ENCODE measurements around the gene CEP57. TPM values are rescaled to one million over a fixed set of nuclear protein-coding genes. Genes with fewer than 3 reads are reported as not detected.

The CEP57 gene
- total RNA-seq = 19.7 TPM
- long read RNA-seq, transcript CEP57-210 (7 exons, 2,084 nt) = minor isoform, 15 of 47 reads
- long read RNA-seq, transcript CEP57-202 (11 exons, 3,178 nt) = major isoform, 18 of 47 reads
- long read RNA-seq, partial matches to known transcripts = 6 of 47 reads
- long read RNA-seq, other reads (novel, unspliced or antisense) = 8 of 47 reads

GRCh38 chr11:95790123-95790932 is at the start of gene CEP57:
Gene CEP57, plus strand, starts transcription at chr11:95790498. Its CDS starts 201 bp downstream, at chr11:95790699.
- intact Hi-C loops (cut with micrococcal nuclease) = no loop called here
- DNase-seq (peak; percentile 91), ATAC-seq (peak; percentile 91)

- no peak for DNase-seq
- no peak for ATAC-seq
- intact Hi-C loops (cut with micrococcal nuclease) = no loop called here
These were observed 40.2 kb upstream of the CEP57 start for GRCh38 chr11:95750101-95750500.

DNA sequence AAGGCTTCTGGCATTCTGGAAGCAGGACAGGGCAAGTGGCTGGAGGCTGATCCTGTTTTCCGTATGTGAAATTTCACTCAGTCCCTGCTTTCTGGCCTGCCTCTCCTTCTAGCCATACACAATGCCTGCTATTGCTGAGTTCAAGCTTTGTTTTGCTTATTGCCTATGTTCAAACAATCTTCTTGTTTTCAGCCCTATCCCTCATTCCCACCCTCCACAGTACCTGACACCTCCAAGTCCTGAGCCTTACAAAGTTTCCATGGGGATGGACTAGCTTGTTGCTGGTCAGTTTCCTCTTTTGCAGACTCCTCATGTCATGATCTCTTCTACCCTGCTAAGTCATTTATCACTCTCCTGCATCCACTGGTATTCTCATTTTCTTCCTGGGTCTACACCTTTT is 38.8 kb upstream of the CEP57 start:
- no peak for ATAC-seq

GRCh38 chr11:95760941-95761340 is 29.4 kb upstream of the CEP57 start:
- intact Hi-C loops (cut with micrococcal nuclease) = no loop called here
- ATAC-seq (no peak), DNase-seq (no peak)

More for the DNA sequence above, 38.8 kb upstream of the CEP57 start:
- DNase-seq = no peak
- intact Hi-C loops (cut with micrococcal nuclease) = no loop called here

GRCh38 chr11:95762534-95762933 is 27.8 kb upstream of the CEP57 start:
- ATAC-seq (no peak), DNase-seq (no peak)
- intact Hi-C loops (cut with micrococcal nuclease) = no loop called here

DNA sequence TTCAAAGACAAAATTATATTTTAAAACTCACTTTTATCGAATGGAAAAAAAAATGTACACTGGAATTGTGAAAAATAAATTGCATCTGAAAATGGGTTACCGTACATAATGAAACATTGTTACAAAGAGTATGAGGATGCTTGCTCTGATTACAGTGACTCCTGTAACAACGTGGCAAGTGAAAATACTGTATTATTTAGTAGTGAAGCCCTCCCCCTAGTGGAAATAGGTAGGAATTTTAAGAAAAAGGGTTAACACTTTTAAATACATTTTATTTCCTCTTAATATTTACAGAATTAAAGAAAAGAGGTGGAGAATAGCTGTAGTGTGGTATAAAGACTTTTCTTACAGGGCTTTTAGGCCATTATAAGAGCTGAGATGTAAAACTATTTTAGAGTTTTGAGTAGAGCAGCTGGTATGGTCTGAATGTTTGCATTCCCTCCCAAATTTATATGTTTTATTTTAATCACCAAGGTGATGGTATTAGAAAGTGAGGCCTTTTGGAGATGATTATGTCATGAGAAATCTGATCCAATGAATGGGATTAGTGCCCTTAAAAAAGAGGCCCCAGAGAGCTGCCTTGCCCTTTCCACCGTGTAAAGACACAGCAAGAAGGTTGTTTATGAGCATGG is 25.9 kb upstream of the CEP57 start:
- no peak for DNase-seq
- peak; percentile 51 for ATAC-seq
- intact Hi-C loops (cut with micrococcal nuclease) = loop anchor here (2.0 kb wide), 1 partner anchor 610 kb away; no protein-coding TSS in a partner anchor

- no peak for DNase-seq
- no peak for ATAC-seq
- intact Hi-C loops (cut with micrococcal nuclease) = no loop called here
These were observed 23.6 kb upstream of the CEP57 start for GRCh38 chr11:95766701-95767100.

DNA sequence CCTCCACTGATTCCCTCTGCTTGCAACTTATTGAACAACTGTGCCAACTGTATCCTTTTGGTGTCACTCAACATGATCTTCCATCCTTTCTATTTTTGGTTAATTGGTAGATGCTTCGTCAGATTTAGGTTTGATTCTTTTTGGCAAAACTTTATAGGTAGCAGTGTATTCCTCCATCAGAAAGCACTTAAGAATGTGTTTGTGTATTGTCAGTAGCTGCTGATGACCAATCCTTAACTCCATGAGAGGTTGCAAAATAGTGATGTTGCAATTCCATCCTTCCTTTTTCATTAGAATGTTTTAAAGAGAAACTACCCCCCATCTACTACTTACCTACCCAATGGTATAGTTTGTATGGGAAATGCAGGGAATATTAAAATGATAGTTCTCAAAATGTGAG is 22.8 kb upstream of the CEP57 start:
- peak; percentile 48 for ATAC-seq
- DNase-seq = no peak
- intact Hi-C loops (cut with micrococcal nuclease) = no loop called here

DNA sequence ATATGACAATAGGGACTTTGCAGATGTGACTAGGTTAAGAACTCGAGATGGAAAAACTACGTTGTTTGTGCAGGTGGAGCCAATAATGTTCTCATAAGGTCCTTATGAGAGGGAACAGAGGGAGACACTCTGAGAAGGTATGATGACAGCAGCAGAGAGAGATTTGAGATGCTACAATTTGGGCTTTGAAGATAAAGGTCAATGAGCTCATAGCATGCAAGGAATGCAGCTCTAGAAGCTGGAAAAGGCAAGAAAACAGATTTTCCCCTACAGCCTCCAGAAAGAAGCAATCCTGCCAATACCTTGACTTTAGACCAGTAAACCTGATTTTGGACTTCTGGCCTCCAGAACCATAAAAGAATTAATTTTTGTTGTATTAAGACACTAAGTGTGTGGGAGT is 21.8 kb upstream of the CEP57 start:
- ATAC-seq (no peak), DNase-seq (no peak)
- intact Hi-C loops (cut with micrococcal nuclease) = no loop called here

GRCh38 chr11:95776859-95777258 is 13.4 kb upstream of the CEP57 start:
- no peak for ATAC-seq
- intact Hi-C loops (cut with micrococcal nuclease) = no loop called here
- no peak for DNase-seq

GRCh38 chr11:95778699-95779098 is 11.6 kb upstream of the CEP57 start:
- intact Hi-C loops (cut with micrococcal nuclease) = no loop called here
- no peak for ATAC-seq
- DNase-seq = no peak

GRCh38 chr11:95780544-95780943 is 9.8 kb upstream of the CEP57 start:
- intact Hi-C loops (cut with micrococcal nuclease) = no loop called here
- ATAC-seq (no peak), DNase-seq (no peak)

- ATAC-seq (no peak), DNase-seq (peak; percentile 19)
- intact Hi-C loops (cut with micrococcal nuclease) = no loop called here
These were observed 1.3 kb upstream of the CEP57 start for GRCh38 chr11:95788921-95789505.

- ATAC-seq = peak; percentile 94
- intact Hi-C loops (cut with micrococcal nuclease) = no loop called here
- DNase-seq = peak; percentile 96
These were observed 684 bp upstream of the CEP57 start, which contains the start of gene FAM76B for GRCh38 chr11:95789506-95790122. Gene FAM76B, minus strand, starts transcription at chr11:95789782. Its CDS starts 304 bp downstream, at chr11:95789478.

DNA sequence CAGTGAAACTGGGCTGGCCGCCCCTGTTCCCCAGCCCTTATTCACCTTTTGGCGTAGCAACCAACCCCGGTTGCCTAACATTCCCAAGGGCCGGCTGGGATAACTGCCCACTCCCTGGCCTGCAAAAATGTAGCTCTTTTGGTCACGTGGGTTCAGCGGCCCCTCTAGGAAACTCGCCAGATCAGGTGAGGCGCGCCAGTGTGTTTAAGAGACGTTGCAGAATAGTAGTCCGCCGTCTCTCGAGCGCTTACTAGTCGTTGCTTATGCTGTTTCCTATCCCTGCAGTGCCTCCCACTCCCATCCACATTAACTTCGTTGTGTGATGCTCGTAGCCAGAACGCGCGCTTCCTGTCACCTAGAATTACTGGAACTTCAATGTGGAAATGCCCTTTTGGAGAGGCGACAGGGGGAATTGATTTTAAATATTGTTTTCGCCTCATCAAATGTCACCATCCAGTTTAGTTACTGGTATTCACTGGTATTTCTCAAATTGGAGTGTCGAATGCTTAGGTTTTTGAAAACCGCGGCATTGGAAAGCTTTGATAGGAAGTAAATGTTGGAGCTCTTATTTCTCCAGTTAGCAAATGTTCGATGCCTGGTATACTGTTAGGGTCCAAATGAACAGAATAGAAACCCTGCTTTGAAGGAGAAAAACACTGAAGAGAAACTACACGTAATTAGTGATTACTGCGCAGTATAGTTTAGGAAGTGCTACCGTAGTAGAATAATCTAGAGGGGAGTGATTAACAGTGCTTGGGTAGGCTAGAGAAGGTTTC is 823 bp downstream of the CEP57 start:
- ATAC-seq (peak; percentile 3), DNase-seq (peak; percentile 59)
- intact Hi-C loops (cut with micrococcal nuclease) = no loop called here

DNA sequence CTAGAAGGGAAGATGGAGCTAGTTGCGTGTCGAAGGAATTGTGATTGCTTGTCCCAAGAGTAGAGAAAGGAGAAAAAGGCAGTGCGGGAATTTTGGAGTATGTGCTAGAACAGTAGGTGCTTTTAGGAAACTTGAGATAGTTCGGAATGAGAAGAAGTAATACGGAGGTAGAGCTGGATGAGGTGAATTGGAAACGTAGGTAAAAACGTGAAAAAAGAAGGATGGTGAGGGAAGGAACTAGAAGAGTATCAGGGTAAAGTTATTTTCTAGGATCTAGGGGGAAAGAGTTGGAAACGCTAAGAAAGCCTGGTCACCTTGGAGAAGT is 1.4 kb downstream of the CEP57 start:
- intact Hi-C loops (cut with micrococcal nuclease) = no loop called here
- ATAC-seq = no peak
- DNase-seq = no peak

GRCh38 chr11:95792200-95792599 is 1.9 kb downstream of the CEP57 start:
- no peak for DNase-seq
- ATAC-seq = no peak
- intact Hi-C loops (cut with micrococcal nuclease) = no loop called here

- intact Hi-C loops (cut with micrococcal nuclease) = no loop called here
- ATAC-seq (no peak), DNase-seq (no peak)
These were observed 2.4 kb downstream of the CEP57 start for GRCh38 chr11:95792700-95793099.

GRCh38 chr11:95793116-95793515 is 2.8 kb downstream of the CEP57 start:
- intact Hi-C loops (cut with micrococcal nuclease) = no loop called here
- no peak for DNase-seq
- ATAC-seq = no peak
